A549 treated with Hydrocortisone at 1 μM for 4 hours (cell line): ENCODE results near the gene TYW1B. TPM values are rescaled to one million over a fixed set of nuclear protein-coding genes. Genes with fewer than 3 reads are reported as not detected.

ENCODE experiments used
- total RNA-seq: library from RNA; stranded (reverse); fragments of 200-300 nt; extraction: Qiagen RNA extraction; gene quantifications from 5 replicates; pipeline ENCODE4 v1.2.3, GENCODE V29; 2022

Gene TYW1B
- 2.1 to 3.1 TPM (median 2.5 TPM) in 5 replicates for total RNA-seq

GRCh38 chr7:72827839-72828591 lies at the start of gene TYW1B:
TSS of gene TYW1B (minus strand) at chr7:72828200. CDS start at chr7:72828075, 125 bp downstream.

Other genes starting within 250 kb of the TYW1B start
- gene POM121, start 96.9 kb upstream of the TYW1B start, total RNA-seq = 37.0 to 42.8 TPM (median 39.1 TPM) in 5 replicates
- 0.31 to 0.55 TPM (median 0.51 TPM) in 5 replicates for gene TRIM74, start 141.3 kb upstream of the TYW1B start, total RNA-seq
- not detected in 5 replicates for gene SPDYE8, start 201.6 kb upstream of the TYW1B start, total RNA-seq
- gene SPDYE11, start 229.7 kb upstream of the TYW1B start, total RNA-seq = not detected in 5 replicates